ENCODE results near the gene CNTN6.

Gene CNTN6

DNA sequence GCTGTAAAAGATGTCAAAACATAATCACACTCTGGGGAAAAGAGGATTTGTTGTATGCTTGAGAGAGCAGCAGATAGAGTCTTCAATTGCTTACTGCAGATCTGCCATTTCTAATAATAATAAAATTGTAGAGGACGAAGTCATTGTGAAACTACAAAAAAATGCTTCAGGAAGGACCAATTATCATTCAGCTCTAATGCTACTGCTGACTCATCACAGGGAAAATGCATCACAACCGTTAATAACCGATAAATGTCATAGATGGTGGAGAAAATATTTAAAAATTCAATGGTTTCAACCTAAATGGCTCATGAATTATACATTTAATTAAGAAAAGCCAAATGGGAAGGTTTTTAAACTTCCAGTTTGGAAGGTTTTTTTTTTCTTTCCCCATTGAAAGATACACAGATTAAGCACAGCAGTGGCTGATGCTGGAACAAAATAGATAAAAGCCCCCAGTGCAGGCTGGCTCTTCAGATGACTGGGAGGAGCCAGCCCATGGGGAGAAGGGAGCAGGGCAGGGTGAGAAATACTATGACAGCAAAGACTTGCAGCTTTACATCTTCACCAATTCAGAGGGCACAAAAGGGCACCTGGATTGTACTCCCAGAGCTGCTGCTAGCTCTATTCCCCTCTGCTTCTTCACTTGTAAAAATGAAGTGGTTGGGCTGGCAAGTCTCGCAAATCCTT is 196.1 kb downstream of the CNTN6 start:
- Histone ChIP-seq H3K4me3 (ENCODE audit: low read length) (no peak overlapping the region), H3F3A (ENCODE audit: control insufficient read depth, insufficient read depth) (no peaks in the 10 kb centered on the region), H4K20me1 (ENCODE audit: control insufficient read depth, insufficient read depth, low read depth, low read length) (no peaks in the 10 kb centered on the region), H3K9me3 (ENCODE audit: control insufficient read depth, insufficient read depth, low read length) (no peaks in the 10 kb centered on the region), H3K9me2 (replicated peaks; ENCODE audit: control insufficient read depth, low read length) (no peaks in the 10 kb centered on the region), H3K4me2 (ENCODE audit: low read length) (no peak overlapping the region), H3K36me3 (ENCODE audit: control insufficient read depth, low read length) (no peaks in the 10 kb centered on the region), H3K4me1 (ENCODE audit: control insufficient read depth, low read length) (no peaks in the 10 kb centered on the region), H3K79me2 (ENCODE audit: control insufficient read depth, low read length) (no peaks in the 10 kb centered on the region), H3K27ac (ENCODE audit: low read depth, low read length) (no peak overlapping the region), H3K27me3 (ENCODE audit: control insufficient read depth, low read length) (no peaks in the 10 kb centered on the region)
- no peak for TF ChIP-seq EZH2phosphoT487 (IDR thresholded peaks at IDR 0.05; ENCODE audit: borderline replicate concordance, low read length)
- TF ChIP-seq, protein P1, sequence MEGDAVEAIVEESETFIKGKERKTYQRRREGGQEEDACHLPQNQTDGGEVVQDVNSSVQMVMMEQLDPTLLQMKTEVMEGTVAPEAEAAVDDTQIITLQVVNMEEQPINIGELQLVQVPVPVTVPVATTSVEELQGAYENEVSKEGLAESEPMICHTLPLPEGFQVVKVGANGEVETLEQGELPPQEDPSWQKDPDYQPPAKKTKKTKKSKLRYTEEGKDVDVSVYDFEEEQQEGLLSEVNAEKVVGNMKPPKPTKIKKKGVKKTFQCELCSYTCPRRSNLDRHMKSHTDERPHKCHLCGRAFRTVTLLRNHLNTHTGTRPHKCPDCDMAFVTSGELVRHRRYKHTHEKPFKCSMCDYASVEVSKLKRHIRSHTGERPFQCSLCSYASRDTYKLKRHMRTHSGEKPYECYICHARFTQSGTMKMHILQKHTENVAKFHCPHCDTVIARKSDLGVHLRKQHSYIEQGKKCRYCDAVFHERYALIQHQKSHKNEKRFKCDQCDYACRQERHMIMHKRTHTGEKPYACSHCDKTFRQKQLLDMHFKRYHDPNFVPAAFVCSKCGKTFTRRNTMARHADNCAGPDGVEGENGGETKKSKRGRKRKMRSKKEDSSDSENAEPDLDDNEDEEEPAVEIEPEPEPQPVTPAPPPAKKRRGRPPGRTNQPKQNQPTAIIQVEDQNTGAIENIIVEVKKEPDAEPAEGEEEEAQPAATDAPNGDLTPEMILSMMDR (IDR thresholded peaks at IDR 0.05; ENCODE audit: low read depth, low read length, poor library complexity, severe bottlenecking) = no peak

DNA sequence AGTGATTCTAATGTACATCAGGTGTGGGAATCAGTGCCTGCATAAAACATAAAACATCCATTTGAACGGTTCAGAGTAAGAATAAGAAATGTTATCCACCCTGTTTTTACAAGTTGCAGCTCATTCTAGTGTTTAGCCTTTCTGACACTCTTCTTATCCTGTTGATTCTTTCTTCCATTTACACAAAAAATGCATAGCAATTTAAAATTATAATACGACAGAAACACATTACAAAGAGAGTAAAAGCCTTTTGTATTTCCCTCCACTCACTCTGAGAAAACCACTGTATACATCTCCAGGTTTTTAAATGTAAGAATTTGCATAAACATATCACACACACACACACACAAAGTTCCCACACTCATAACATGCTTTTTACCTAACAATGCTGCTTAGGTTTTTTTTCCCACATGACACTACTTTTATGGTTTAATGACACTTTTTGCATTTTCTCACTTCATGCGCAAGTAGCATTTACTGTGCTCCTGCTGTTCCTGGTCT is 199.8 kb downstream of the CNTN6 start:
- Histone ChIP-seq H3K4me1 (ENCODE audit: control insufficient read depth, low read length) (no peaks in the 10 kb centered on the region), H3K36me3 (ENCODE audit: control insufficient read depth, low read length) (no peaks in the 10 kb centered on the region), H3K4me2 (ENCODE audit: low read length) (no peak overlapping the region), H3F3A (ENCODE audit: control insufficient read depth, insufficient read depth) (no peaks in the 10 kb centered on the region), H3K27ac (ENCODE audit: low read depth, low read length) (no peak overlapping the region), H3K9me3 (ENCODE audit: control insufficient read depth, insufficient read depth, low read length) (no peaks in the 10 kb centered on the region), H3K4me3 (ENCODE audit: low read length) (no peak overlapping the region), H3K9me2 (replicated peaks; ENCODE audit: control insufficient read depth, low read length) (no peaks in the 10 kb centered on the region), H3K79me2 (ENCODE audit: control insufficient read depth, low read length) (no peaks in the 10 kb centered on the region), H3K27me3 (ENCODE audit: control insufficient read depth, low read length) (no peaks in the 10 kb centered on the region), H4K20me1 (ENCODE audit: control insufficient read depth, insufficient read depth, low read depth, low read length) (no peaks in the 10 kb centered on the region)
- TF ChIP-seq, protein P1 (IDR thresholded peaks at IDR 0.05; ENCODE audit: low read depth, low read length, poor library complexity, severe bottlenecking) = no peak
- TF ChIP-seq EZH2phosphoT487 (IDR thresholded peaks at IDR 0.05; ENCODE audit: borderline replicate concordance, low read length) = no peak

DNA sequence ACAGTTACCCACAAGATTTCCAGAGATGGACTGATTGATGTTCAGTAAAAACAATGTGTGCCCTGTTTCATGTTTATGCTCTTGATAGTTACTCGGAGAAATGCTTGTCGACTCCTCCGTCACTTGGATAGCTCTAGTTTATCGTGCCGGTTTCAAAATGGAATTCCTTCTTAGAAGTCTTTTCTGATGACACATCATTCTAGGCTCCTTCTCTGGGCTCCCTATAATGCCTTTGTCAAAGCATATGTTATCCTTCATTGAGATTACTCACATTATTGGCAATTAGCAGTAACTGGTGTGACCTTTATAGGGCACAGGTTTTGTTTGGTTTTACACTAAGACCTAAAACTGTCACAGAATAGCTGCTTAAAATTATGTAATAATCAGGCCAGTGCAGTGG is 201.8 kb downstream of the CNTN6 start:
- Histone ChIP-seq H3K27ac (ENCODE audit: low read depth, low read length) (no peak overlapping the region), H3K4me3 (ENCODE audit: low read length) (no peak overlapping the region), H3K79me2 (ENCODE audit: control insufficient read depth, low read length) (no peaks in the 10 kb centered on the region), H3K4me1 (ENCODE audit: control insufficient read depth, low read length) (no peaks in the 10 kb centered on the region), H4K20me1 (ENCODE audit: control insufficient read depth, insufficient read depth, low read depth, low read length) (no peaks in the 10 kb centered on the region), H3K9me3 (ENCODE audit: control insufficient read depth, insufficient read depth, low read length) (no peaks in the 10 kb centered on the region), H3K9me2 (replicated peaks; ENCODE audit: control insufficient read depth, low read length) (no peaks in the 10 kb centered on the region), H3F3A (ENCODE audit: control insufficient read depth, insufficient read depth) (no peaks in the 10 kb centered on the region), H3K4me2 (ENCODE audit: low read length) (no peak overlapping the region), H3K27me3 (ENCODE audit: control insufficient read depth, low read length) (no peaks in the 10 kb centered on the region), H3K36me3 (ENCODE audit: control insufficient read depth, low read length) (no peaks in the 10 kb centered on the region)
- TF ChIP-seq, protein P1 (IDR thresholded peaks at IDR 0.05; ENCODE audit: low read depth, low read length, poor library complexity, severe bottlenecking) = no peak
- TF ChIP-seq EZH2phosphoT487 (IDR thresholded peaks at IDR 0.05; ENCODE audit: borderline replicate concordance, low read length) = no peak
